Uterus (tissue), 2 donors: ENCODE measurements around the gene CD47.

Experiments
- POLR2A ChIP-seq, 2 donors: fragments of 450-650 bp; IDR thresholded peaks; one replicate each; pipeline ENCODE4 v1.6.1; 2016; ENCODE audit warnings: antibody characterized with exemption in 2 of 2, mild to moderate bottlenecking in 1 of 2, moderate library complexity in 1 of 2
- TF ChIP-seq, protein P1 (sequence below), 4 experiments: fragments of 200-600 bp in 2 of 4; fragments of 450-650 bp in 2 of 4; sonication (generic) in 2 of 4; IDR thresholded peaks; one replicate each; pipeline ENCODE4 v1.5.1; 2016 to 2019; ENCODE audit warnings: antibody characterized with exemption in 4 of 4, mild to moderate bottlenecking in 2 of 4, moderate library complexity in 1 of 4

DNA sequence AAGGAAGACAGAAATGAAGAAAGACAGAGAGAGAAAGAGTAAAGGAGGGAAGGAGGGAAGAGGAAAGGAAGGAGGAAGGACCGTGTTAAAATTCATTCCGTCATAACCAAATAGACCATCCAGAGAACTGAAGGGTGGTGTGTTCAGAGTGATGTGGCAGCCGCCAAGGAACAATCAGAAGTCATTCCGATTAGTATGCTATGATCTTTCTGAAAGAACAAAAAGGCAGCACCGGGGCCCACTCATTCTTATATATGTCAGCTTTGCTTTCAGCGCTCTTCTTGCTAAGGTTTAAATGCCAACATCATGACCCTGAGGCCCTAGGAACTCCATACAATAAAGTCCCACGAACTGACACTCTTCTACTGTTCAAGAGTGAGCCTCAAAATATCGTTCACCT, 78.5 kb downstream of the CD47 start:
- TF ChIP-seq, protein P1, sequence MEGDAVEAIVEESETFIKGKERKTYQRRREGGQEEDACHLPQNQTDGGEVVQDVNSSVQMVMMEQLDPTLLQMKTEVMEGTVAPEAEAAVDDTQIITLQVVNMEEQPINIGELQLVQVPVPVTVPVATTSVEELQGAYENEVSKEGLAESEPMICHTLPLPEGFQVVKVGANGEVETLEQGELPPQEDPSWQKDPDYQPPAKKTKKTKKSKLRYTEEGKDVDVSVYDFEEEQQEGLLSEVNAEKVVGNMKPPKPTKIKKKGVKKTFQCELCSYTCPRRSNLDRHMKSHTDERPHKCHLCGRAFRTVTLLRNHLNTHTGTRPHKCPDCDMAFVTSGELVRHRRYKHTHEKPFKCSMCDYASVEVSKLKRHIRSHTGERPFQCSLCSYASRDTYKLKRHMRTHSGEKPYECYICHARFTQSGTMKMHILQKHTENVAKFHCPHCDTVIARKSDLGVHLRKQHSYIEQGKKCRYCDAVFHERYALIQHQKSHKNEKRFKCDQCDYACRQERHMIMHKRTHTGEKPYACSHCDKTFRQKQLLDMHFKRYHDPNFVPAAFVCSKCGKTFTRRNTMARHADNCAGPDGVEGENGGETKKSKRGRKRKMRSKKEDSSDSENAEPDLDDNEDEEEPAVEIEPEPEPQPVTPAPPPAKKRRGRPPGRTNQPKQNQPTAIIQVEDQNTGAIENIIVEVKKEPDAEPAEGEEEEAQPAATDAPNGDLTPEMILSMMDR (IDR thresholded peaks at IDR 0.05) = no peak
- no peak for TF ChIP-seq POLR2A (IDR thresholded peaks at IDR 0.05)
